H54 (cell line): ENCODE results near the gene RNF151.
"Not testable (repeated sequence)": the region's sequence is repeated elsewhere in the genome, so short reads cannot be mapped to it uniquely, and the experiment has no call there.

Source experiments
- DNase-seq: peaks from one replicate; pipeline ENCODE4 v3.0.0; 2011; ENCODE audit warnings: low spot score, mixed read lengths; ENCODE audit not compliant: insufficient read length
- FAIRE-seq: peaks from 3 replicates; lab custom pipeline; 2011; peaks lifted over from hg19 to GRCh38; lab: Jason Lieb, UNC
- POLR2A ChIP-seq: IDR thresholded peaks from 2 replicates; pipeline ENCODE4 v1.6.1; 2011; ENCODE audit warnings: low read depth, mild to moderate bottlenecking, low read length

The RNF151 gene

GRCh38 chr16:2003231-2003826 is 36.7 kb downstream of the RNF151 start:
- FAIRE-seq = no peak
- no peak for TF ChIP-seq POLR2A
- no peak for DNase-seq

GRCh38 chr16:2003827-2004641 is 37.4 kb downstream of the RNF151 start:
- peak; percentile 94 for DNase-seq

GRCh38 chr16:2004795-2005517 is 38.3 kb downstream of the RNF151 start:
- no peak for TF ChIP-seq POLR2A
- DNase-seq = no peak
- no peak for FAIRE-seq

More at GRCh38 chr16:2003827-2004641, 37.4 kb downstream of the RNF151 start:
- no peak for TF ChIP-seq POLR2A
- no peak for FAIRE-seq

- no peak for TF ChIP-seq POLR2A
- no peak for FAIRE-seq
- no peak for DNase-seq
These were observed 39.0 kb downstream of the RNF151 start for GRCh38 chr16:2005646-2006045.

- DNase-seq (no peak), FAIRE-seq (no peak)
- no peak for TF ChIP-seq POLR2A
These were observed 39.7 kb downstream of the RNF151 start for GRCh38 chr16:2006317-2006716.

- no peak for DNase-seq
- FAIRE-seq = no peak
- no peak for TF ChIP-seq POLR2A
These were observed 40.6 kb downstream of the RNF151 start for GRCh38 chr16:2007081-2007836.

- DNase-seq = no peak
- TF ChIP-seq POLR2A = no peak
- no peak for FAIRE-seq
These were observed 41.4 kb downstream of the RNF151 start for GRCh38 chr16:2008009-2008526.

GRCh38 chr16:2008631-2009163 is 42.0 kb downstream of the RNF151 start:
- FAIRE-seq (no peak), DNase-seq (no peak)
- TF ChIP-seq POLR2A = no peak

GRCh38 chr16:2009164-2009711 is 42.6 kb downstream of the RNF151 start:
- FAIRE-seq (no peak), DNase-seq (no peak)
- no peak for TF ChIP-seq POLR2A

GRCh38 chr16:2009791-2010510 is 43.3 kb downstream of the RNF151 start, which contains the start of gene ZNF598:
Gene ZNF598 (minus strand): TSS chr16:2009821.
- peak; percentile 83 for TF ChIP-seq POLR2A
- FAIRE-seq (no peak), DNase-seq (peak; percentile 89)

GRCh38 chr16:2011726-2012125 is 45.1 kb downstream of the RNF151 start:
- not testable (repeated sequence) for FAIRE-seq

GRCh38 chr16:2013527-2013926 is 46.9 kb downstream of the RNF151 start:
- DNase-seq (no peak), FAIRE-seq (no peak)
- TF ChIP-seq POLR2A = no peak

More at GRCh38 chr16:2011726-2012125, 45.1 kb downstream of the RNF151 start:
- DNase-seq = not testable (repeated sequence)
